SIG-M5 treated with dmso at 0.1 percent for 504 hours (cell line): ENCODE results near the gene NDRG4.

Experiments
- DNase-seq: peaks from one replicate; lab custom pipeline; 2025; ENCODE audit not compliant: unreplicated experiment; lab: John Stamatoyannopoulos, UW

NDRG4 gene

GRCh38 chr16:58499615-58500351, at the start of gene NDRG4:
Gene NDRG4, plus strand, starts transcription at chr16:58500143. Its CDS starts 106 bp downstream, at chr16:58500249.
- DNase-seq, result no peak

GRCh38 chr16:58450590-58450989, 49.4 kb upstream of the NDRG4 start:
- DNase-seq, result no peak

GRCh38 chr16:58451265-58451689, 48.7 kb upstream of the NDRG4 start:
- no peak for DNase-seq

- no peak for DNase-seq
Measured at GRCh38 chr16:58451945-58452401, 48.0 kb upstream of the NDRG4 start.

- no peak for DNase-seq
Measured at GRCh38 chr16:58452640-58453039, 47.3 kb upstream of the NDRG4 start.

- no peak for DNase-seq
Measured at GRCh38 chr16:58454178-58454577, 45.8 kb upstream of the NDRG4 start.

- no peak for DNase-seq
Measured at GRCh38 chr16:58454856-58455255, 45.1 kb upstream of the NDRG4 start.

GRCh38 chr16:58455750-58456149, 44.2 kb upstream of the NDRG4 start:
- no peak for DNase-seq

GRCh38 chr16:58456193-58456592, 43.8 kb upstream of the NDRG4 start:
- DNase-seq, result no peak

GRCh38 chr16:58458606-58459343, 41.2 kb upstream of the NDRG4 start:
- DNase-seq, result no peak

- DNase-seq, result no peak
Measured at GRCh38 chr16:58459344-58460218, 40.4 kb upstream of the NDRG4 start.

- no peak for DNase-seq
Measured at GRCh38 chr16:58460219-58460610, 39.7 kb upstream of the NDRG4 start.

- no peak for DNase-seq
Measured at GRCh38 chr16:58461056-58461455, 38.9 kb upstream of the NDRG4 start.

- no peak for DNase-seq
Measured at GRCh38 chr16:58461640-58462039, 38.3 kb upstream of the NDRG4 start.

GRCh38 chr16:58462089-58462488, 37.9 kb upstream of the NDRG4 start:
- no peak for DNase-seq

GRCh38 chr16:58462499-58462996, 37.4 kb upstream of the NDRG4 start:
- no peak for DNase-seq

GRCh38 chr16:58462997-58463941, 36.7 kb upstream of the NDRG4 start:
- DNase-seq, result no peak

- DNase-seq, result no peak
Measured at GRCh38 chr16:58464047-58464915, 35.7 kb upstream of the NDRG4 start.
